HepG2 (cell line): ENCODE measurements around the gene PRSS2. TPM values are rescaled to one million over a fixed set of nuclear protein-coding genes. Genes with fewer than 3 reads are reported as not detected.

ENCODE experiments used
- ATAC-seq: fragments of 200-7000 bp; cut with Tn5 transposase; 3 replicates; pipeline ENCODE4 v1.9.1; 2020; ENCODE audit warnings: mild to moderate bottlenecking, moderate library complexity
- BruUV-seq: library from RNA; stranded (reverse); fragments of 400-500 nt; replicated peaks from 2 replicates; lab custom pipeline; 2021; lab: Mats Ljungman, UMichigan
- CTCF ChIA-PET: fragments of 300-600 bp; formaldehyde crosslinking; extraction: SDS; loops from one replicate; lab custom pipeline; 2021; ENCODE audit warnings: low total read pairs, inconsistent platforms, low intra/inter-chr PET ratio; lab: Yijun Ruan, JAX
- POLR2A ChIA-PET: fragments of 350-600 bp; sonication (Branson Sonifier 250); formaldehyde crosslinking; loops from one replicate; lab custom pipeline; 2020; ENCODE audit warnings: antibody characterized with exemption, inconsistent platforms; lab: Yijun Ruan, JAX
- DNase-seq: peaks from one replicate; pipeline ENCODE4 v3.0.0-alpha.2; 2015; ENCODE audit warnings: low spot score
- FAIRE-seq: peaks from 3 replicates; lab custom pipeline; 2011; peaks lifted over from hg19 to GRCh38; lab: Jason Lieb, UNC
- H2AFZ ChIP-seq: one replicate; pipeline ENCODE4 v1.6.1; 2011; ENCODE audit warnings: low read length, inconsistent platforms
- H3K27ac ChIP-seq: fragments of 300-600 bp; 3 replicates; pipeline ENCODE4 v1.8.0; 2011; ENCODE audit warnings: mixed run types, mild to moderate bottlenecking, mixed read lengths, low read length, inconsistent platforms; ENCODE audit not compliant: insufficient read depth; ENCODE audit errors: extremely low read length
- H3K27me3 ChIP-seq, 2 experiments: fragments of 200-600 bp in 1 of 2; 2 replicates in 1 of 2; 3 replicates in 1 of 2; pipeline versions ENCODE4 v1.6.0 to v1.8.0; 2011; ENCODE audit warnings: low read length in 2 of 2, mild to moderate bottlenecking in 2 of 2, moderate library complexity in 2 of 2, inconsistent platforms in 1 of 2; ENCODE audit not compliant: insufficient read depth in 2 of 2, control insufficient read depth in 1 of 2
- H3K36me3 ChIP-seq, 2 experiments: fragments of 200-600 bp in 1 of 2; replicated peaks in 1 of 2; 2 replicates in 1 of 2; 3 replicates in 1 of 2; pipeline versions ENCODE4 v1.5.1 to v1.8.0; 2011; ENCODE audit warnings: low read length in 2 of 2, inconsistent platforms in 1 of 2; ENCODE audit not compliant: insufficient read depth in 2 of 2, control insufficient read depth in 1 of 2
- H3K4me1 ChIP-seq: 2 replicates; pipeline ENCODE4 v1.5.1; 2012; ENCODE audit warnings: low read length, inconsistent platforms; ENCODE audit not compliant: insufficient read depth
- H3K4me2 ChIP-seq: 2 replicates; pipeline ENCODE4 v1.6.0; 2011; ENCODE audit warnings: low read depth, low read length, inconsistent platforms
- H3K4me3 ChIP-seq, 3 experiments: fragments of 200-600 bp in 1 of 3; sonication (generic), shearing (Covaris generic) in 1 of 3; replicated peaks in 1 of 3; 2 replicates each; pipeline ENCODE4 v1.5.1; 2011 to 2016; ENCODE audit warnings: low read length in 3 of 3, inconsistent platforms in 2 of 3, low read depth in 2 of 3, mild to moderate bottlenecking in 2 of 3, control low read depth in 1 of 3, mixed read lengths in 1 of 3; ENCODE audit not compliant: insufficient read depth in 1 of 3
- H3K79me2 ChIP-seq: one replicate; pipeline ENCODE4 v1.6.1; 2011; ENCODE audit warnings: low read length, inconsistent platforms; ENCODE audit not compliant: insufficient read depth
- H3K9ac ChIP-seq: 2 replicates; pipeline ENCODE4 v1.6.0; 2011; ENCODE audit warnings: mild to moderate bottlenecking, low read depth, low read length, inconsistent platforms; ENCODE audit not compliant: insufficient read depth
- H3K9me3 ChIP-seq: 2 replicates; pipeline ENCODE4 v1.5.1; 2012; ENCODE audit warnings: mild to moderate bottlenecking, low read length
- H4K20me1 ChIP-seq: 2 replicates; pipeline ENCODE4 v1.6.0; 2011; ENCODE audit warnings: inconsistent platforms, mild to moderate bottlenecking, low read length, moderate library complexity; ENCODE audit not compliant: insufficient read depth
- ELF4 ChIP-seq: sonication (generic); formaldehyde crosslinking; IDR thresholded peaks from 2 replicates; pipeline ENCODE4 v1.5.0; 2020; ENCODE audit warnings: missing genetic modification reagents, mild to moderate bottlenecking, moderate library complexity, borderline replicate concordance
- FIP1L1 ChIP-seq: fragments of 200-400 bp; formaldehyde crosslinking; IDR thresholded peaks from 2 replicates; pipeline ENCODE4 v1.6.1; 2018; ENCODE audit warnings: low read depth, mild to moderate bottlenecking, low read length, moderate library complexity, borderline replicate concordance; ENCODE audit not compliant: insufficient read depth
- RELA ChIP-seq: sonication (generic); formaldehyde crosslinking; IDR thresholded peaks from 2 replicates; pipeline ENCODE4 v1.4.0; 2020; ENCODE audit warnings: missing genetic modification reagents
- SP5 ChIP-seq: IDR thresholded peaks from 2 replicates; pipeline ENCODE4 v1.6.1; 2016; ENCODE audit warnings: low read depth, borderline replicate concordance
- ZNF142 ChIP-seq: sonication (generic); formaldehyde crosslinking; IDR thresholded peaks from 2 replicates; pipeline ENCODE4 v1.4.0; 2020; ENCODE audit warnings: missing genetic modification reagents
- ZNF224 ChIP-seq: sonication (generic); formaldehyde crosslinking; IDR thresholded peaks from 2 replicates; pipeline ENCODE4 v1.5.0; 2020; ENCODE audit warnings: mild to moderate bottlenecking, missing genetic modification reagents
- ZNF512 ChIP-seq: sonication (generic); formaldehyde crosslinking; IDR thresholded peaks from 2 replicates; pipeline ENCODE4 v1.4.0; 2020; ENCODE audit warnings: mild to moderate bottlenecking, missing genetic modification reagents
- ZNF558 ChIP-seq: sonication (generic); formaldehyde crosslinking; IDR thresholded peaks from 2 replicates; pipeline ENCODE4 v1.9.0; 2022; ENCODE audit warnings: mild to moderate bottlenecking, missing genetic modification reagents, borderline replicate concordance
- ZNF607 ChIP-seq: sonication (generic); formaldehyde crosslinking; IDR thresholded peaks from 2 replicates; pipeline ENCODE4 v1.5.1; 2020; ENCODE audit warnings: missing genetic modification reagents, mild to moderate bottlenecking, borderline replicate concordance
- WGBS: methylation state at CpG from one replicate; pipeline ENCODE4 v1.1.6; 2017; ENCODE audit warnings: low lambda C conversion rate; 5-methylcytosine and 5-hydroxymethylcytosine counted together
- in situ Hi-C: cut with HindIII; loops from 2 replicates; pipeline ENCODE4 v1.10.0; 2017; ENCODE audit warnings: low pct_unique_long_range_greater_than_20kb; ENCODE audit not compliant: extremely low pct_ligation_motif_present
- intact Hi-C: fragments of 100-400 bp; cut with micrococcal nuclease; formaldehyde crosslinking; loops from one replicate; pipeline ENCODE4 v1.10.0; 2022; ENCODE audit not compliant: unreplicated experiment
- polyA plus RNA-seq, 8 experiments: library from polyadenylated mRNA; depleted of rRNA in 3 of 8; stranded (reverse) in 7 of 8; unstranded in 1 of 8; fragments of >200 nt; fragmentation: Illumina TruSeq in 4 of 8; extraction: Trizol in 4 of 8; gene quantifications; 2 replicates each; pipeline versions ENCODE4 v1.2.1 to v1.2.3, GENCODE V29; 2011 to 2016; ENCODE audit warnings: low read depth in 4 of 8, missing spikeins in 1 of 8, mixed read lengths in 1 of 8; ENCODE audit not compliant: insufficient read depth in 1 of 8
- total RNA-seq, 5 experiments: library from RNA; depleted of rRNA; stranded (reverse); fragments of >200 nt; fragmentation: Illumina TruSeq; extraction: Trizol; gene quantifications; 2 replicates each; pipeline ENCODE4 v1.2.3, GENCODE V29; 2016; ENCODE audit warnings: low read depth in 1 of 5
- TF ChIP-seq, protein P1 (sequence below): sonication (generic); formaldehyde crosslinking; IDR thresholded peaks from 2 replicates; pipeline ENCODE4 v1.9.0; 2022; ENCODE audit warnings: missing genetic modification reagents, mild to moderate bottlenecking, borderline replicate concordance

The PRSS2 gene
- total and polyA plus RNA-seq, 2 of the 13 experiments (the other 11 are each of a cell fraction or from before 2014, with no cell fraction given), result not detected

DNA sequence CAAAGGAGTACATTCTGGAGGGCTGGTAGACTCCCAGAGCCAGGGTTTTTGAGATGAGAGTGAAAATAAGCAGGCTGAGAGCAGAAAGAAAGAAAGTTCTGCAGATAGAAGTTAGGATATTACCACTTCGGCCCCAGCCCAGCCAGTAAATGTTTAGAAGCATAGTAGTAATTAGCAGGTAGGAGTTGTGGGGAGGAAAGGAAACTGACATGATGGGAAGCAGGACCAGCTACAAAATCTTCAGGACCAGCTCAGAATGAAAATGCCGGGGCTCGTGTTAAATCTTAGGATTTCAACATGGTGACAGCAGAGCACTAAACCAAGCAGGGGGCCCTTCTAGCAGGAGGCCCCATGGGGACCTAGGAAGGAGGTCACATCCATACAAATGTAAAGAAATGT, 28.7 kb downstream of the PRSS2 start (continued):
- TF ChIP-seq ZNF142 (CRISPR knock-in tag) (no peak), ZNF558 (CRISPR knock-in tag) (no peak)

DNA sequence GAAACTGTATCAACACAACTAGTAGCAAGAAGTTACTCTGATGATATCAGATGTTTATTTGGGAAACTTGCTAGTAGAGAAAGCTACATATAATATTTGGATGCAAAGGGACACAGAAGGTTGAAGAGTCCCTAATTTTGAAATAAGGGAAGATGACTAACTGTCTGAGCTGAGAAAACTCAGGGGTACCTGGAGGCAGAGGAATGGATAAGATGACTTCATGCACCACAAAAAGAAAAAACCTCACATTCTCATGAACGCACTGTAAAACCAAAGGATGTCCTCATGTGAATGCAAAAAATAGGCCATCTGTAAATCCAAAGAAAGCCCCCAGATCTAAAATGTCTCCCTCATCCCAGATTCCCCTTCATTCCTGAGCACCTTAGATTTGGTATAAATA, 29.3 kb downstream of the PRSS2 start:
- ChIA-PET POLR2A (no interaction called here), CTCF (no interaction called here)
- H3K27ac ChIP-seq, result no peak overlapping the region
- no peaks in the 10 kb centered on the region for H3K9me3 ChIP-seq
- no TSS peak for BruUV-seq
- 13% methylated on average over 1 of the region's 1 CpG for WGBS
- no peaks in the 10 kb centered on the region for H3K36me3 ChIP-seq
- H3K27me3 ChIP-seq, result peaks cover 6 to 45% of the 10 kb centered on the region in 2 experiments; a peak in 3 of 5 replicates
- no peak overlapping the region for H3K4me3 ChIP-seq
- no peaks in the 10 kb centered on the region for H4K20me1 ChIP-seq
- H3K79me2 ChIP-seq, result no peaks in the 10 kb centered on the region
- FAIRE-seq (no peak), DNase-seq (no peak), ATAC-seq (no peak)
- no peak overlapping the region for H3K9ac ChIP-seq
- no peaks in the 10 kb centered on the region for H3K4me1 ChIP-seq
- in situ Hi-C loops, result no loop called here
- no peak overlapping the region for H3K4me2 ChIP-seq
- H2AFZ ChIP-seq, result no peak overlapping the region
- intact Hi-C loops, result no loop called here
- no peak for TF ChIP-seq ZNF512 (CRISPR knock-in tag)
- TF ChIP-seq ZNF607 (CRISPR knock-in tag), result no peak
- TF ChIP-seq, protein P1, sequence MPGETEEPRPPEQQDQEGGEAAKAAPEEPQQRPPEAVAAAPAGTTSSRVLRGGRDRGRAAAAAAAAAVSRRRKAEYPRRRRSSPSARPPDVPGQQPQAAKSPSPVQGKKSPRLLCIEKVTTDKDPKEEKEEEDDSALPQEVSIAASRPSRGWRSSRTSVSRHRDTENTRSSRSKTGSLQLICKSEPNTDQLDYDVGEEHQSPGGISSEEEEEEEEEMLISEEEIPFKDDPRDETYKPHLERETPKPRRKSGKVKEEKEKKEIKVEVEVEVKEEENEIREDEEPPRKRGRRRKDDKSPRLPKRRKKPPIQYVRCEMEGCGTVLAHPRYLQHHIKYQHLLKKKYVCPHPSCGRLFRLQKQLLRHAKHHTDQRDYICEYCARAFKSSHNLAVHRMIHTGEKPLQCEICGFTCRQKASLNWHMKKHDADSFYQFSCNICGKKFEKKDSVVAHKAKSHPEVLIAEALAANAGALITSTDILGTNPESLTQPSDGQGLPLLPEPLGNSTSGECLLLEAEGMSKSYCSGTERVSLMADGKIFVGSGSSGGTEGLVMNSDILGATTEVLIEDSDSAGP (CRISPR knock-in tag), result no peak
- TF ChIP-seq SP5 (CRISPR knock-in tag), result no peak
- no peak for TF ChIP-seq ZNF224 (CRISPR knock-in tag)
- TF ChIP-seq FIP1L1, result no peak
- no peak for TF ChIP-seq RELA
- TF ChIP-seq ELF4, result no peak
